GM12878 (cell line): ENCODE results near the gene GANAB. TPM values are rescaled to one million over a fixed set of nuclear protein-coding genes. Genes with fewer than 3 reads are reported as not detected.

Experiments
- ATF7 ChIP-seq: fragments of 450-650 bp; IDR thresholded peaks from 2 replicates; pipeline ENCODE4 v1.6.1; 2016; ENCODE audit warnings: low read depth, mild to moderate bottlenecking
- CREB1 ChIP-seq: IDR thresholded peaks from 2 replicates; pipeline ENCODE4 v1.6.1; 2012; ENCODE audit warnings: low read depth, mild to moderate bottlenecking, inconsistent platforms
- DPF2 ChIP-seq: fragments of 450-650 bp; IDR thresholded peaks from 2 replicates; pipeline ENCODE4 v1.6.1; 2017; ENCODE audit warnings: mild to moderate bottlenecking
- E2F4 ChIP-seq: IDR thresholded peaks from 2 replicates; pipeline ENCODE4 v1.6.1; 2012; ENCODE audit warnings: low read depth, low read length, improper control_type of control experiment
- MYC ChIP-seq: IDR thresholded peaks from 2 replicates; pipeline ENCODE4 v1.6.1; 2011; ENCODE audit warnings: mild to moderate bottlenecking, low read length, moderate library complexity, inconsistent platforms; ENCODE audit not compliant: insufficient read depth, insufficient replicate concordance, insufficient read length, severe bottlenecking
- NR2C2 ChIP-seq: IDR thresholded peaks from 2 replicates; pipeline ENCODE4 v1.6.1; 2011; ENCODE audit warnings: borderline replicate concordance, low read depth; ENCODE audit not compliant: control insufficient read depth, insufficient read length
- RB1 ChIP-seq: fragments of 450-650 bp; formaldehyde crosslinking; IDR thresholded peaks from 2 replicates; pipeline ENCODE4 v1.6.1; 2017; ENCODE audit warnings: mild to moderate bottlenecking, borderline replicate concordance
- SMAD5 ChIP-seq: IDR thresholded peaks from 2 replicates; pipeline ENCODE4 v1.6.1; 2016; ENCODE audit warnings: antibody characterized with exemption, low read depth
- SRF ChIP-seq, 2 experiments: IDR thresholded peaks; 2 replicates each; pipeline ENCODE4 v1.6.1; 2011; ENCODE audit warnings: low read depth in 2 of 2, low read length in 2 of 2, mild to moderate bottlenecking in 1 of 2, moderate library complexity in 1 of 2
- TARDBP ChIP-seq: IDR thresholded peaks from 2 replicates; pipeline ENCODE4 v1.6.1; 2016; ENCODE audit warnings: borderline replicate concordance
- YBX1 ChIP-seq: fragments of 450-650 bp; IDR thresholded peaks from 2 replicates; pipeline ENCODE4 v1.6.1; 2016; ENCODE audit warnings: antibody characterized with exemption
- YY1 ChIP-seq: IDR thresholded peaks from 2 replicates; pipeline ENCODE4 v1.6.1; 2011; ENCODE audit warnings: low read depth, mild to moderate bottlenecking, low read length
- ZBTB33 ChIP-seq: fragments of 450-650 bp; IDR thresholded peaks from 2 replicates; pipeline ENCODE4 v1.6.1; 2017; ENCODE audit warnings: mild to moderate bottlenecking
- polyA plus RNA-seq, 11 experiments: library from polyadenylated mRNA; depleted of rRNA in 4 of 11; unstranded in 6 of 11; stranded (reverse) in 5 of 11; fragments of >200 nt; fragmentation: Nextera tagmentation in 4 of 11; fragmentation: Illumina TruSeq in 1 of 11; extraction: Ambion mirVana in 4 of 11; extraction: Trizol in 1 of 11; gene quantifications; 1 replicate in 1 of 11; 2 replicates in 10 of 11; pipeline versions ENCODE4 v1.2.1 to v1.2.3, GENCODE V29; 2011 to 2016; ENCODE audit warnings: inconsistent platforms in 2 of 11, missing spikeins in 2 of 11, low read depth in 1 of 11
- total RNA-seq, 4 experiments: library from RNA; depleted of rRNA in 3 of 4; stranded (reverse); fragments of >200 nt in 3 of 4; fragmentation: Illumina TruSeq in 1 of 4; extraction: Trizol in 1 of 4; gene quantifications; 2 replicates each; pipeline versions ENCODE4 v1.2.1 to v1.2.3, GENCODE V29; 2013 to 2021
- TF ChIP-seq, protein P1 (sequence below): fragments of 450-650 bp; IDR thresholded peaks from 2 replicates; pipeline ENCODE4 v1.6.1; 2017; ENCODE audit warnings: low read depth, mild to moderate bottlenecking, moderate library complexity
- TF ChIP-seq, protein P2 (sequence below): fragments of 450-650 bp; IDR thresholded peaks from 2 replicates; pipeline ENCODE4 v1.6.1; 2014; ENCODE audit warnings: mild to moderate bottlenecking
- TF ChIP-seq, protein P3 (sequence below): fragments of 450-650 bp; formaldehyde crosslinking; IDR thresholded peaks from 2 replicates; pipeline ENCODE4 v1.5.0; 2022; ENCODE audit warnings: mild to moderate bottlenecking, missing genetic modification characterization
- TF ChIP-seq, protein P4 (sequence below): IDR thresholded peaks from 2 replicates; pipeline ENCODE4 v1.6.1; 2011; ENCODE audit warnings: borderline replicate concordance, low read depth, mild to moderate bottlenecking, moderate library complexity, mixed read lengths, low read length; ENCODE audit not compliant: insufficient read depth; ENCODE audit errors: extremely low read length

The GANAB gene
- total and polyA plus RNA-seq, 10 of the 15 experiments (the other 5 are each of a cell fraction or from before 2014, with no cell fraction given) = 4.5 to 175 (median 102) TPM

DNA sequence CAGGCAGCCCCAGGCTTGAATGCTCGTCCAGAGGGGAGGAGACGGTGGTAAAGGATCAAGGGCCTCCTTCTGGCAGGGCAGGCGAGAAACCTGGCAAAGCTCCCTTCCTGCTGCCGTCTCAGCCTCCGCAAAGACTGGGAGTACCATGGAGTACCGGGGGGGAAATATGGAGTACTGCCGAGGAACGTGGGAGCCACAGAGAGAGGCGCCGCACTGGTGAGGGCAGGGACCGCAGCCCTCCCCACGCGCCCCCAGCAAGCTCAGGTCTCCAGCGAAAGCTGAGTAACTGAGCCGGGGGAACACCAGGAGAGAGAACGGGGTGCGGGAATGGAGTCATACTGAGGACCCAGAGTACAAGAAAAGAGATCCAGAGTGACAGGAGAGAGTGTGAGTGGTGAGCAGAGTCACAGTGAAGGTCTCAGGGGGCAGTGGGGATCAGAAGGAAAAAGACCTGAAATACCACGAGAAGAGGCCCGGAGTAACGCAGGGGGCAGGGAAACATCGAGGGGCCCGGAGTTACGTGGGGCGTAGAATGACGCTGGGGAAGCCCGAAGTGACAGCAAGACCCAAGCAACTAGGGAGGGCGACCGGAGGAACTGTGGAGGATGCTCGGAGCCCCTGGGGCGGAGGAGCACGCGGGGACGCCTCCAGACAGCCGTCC, 34.6 kb downstream of the GANAB start (continued):
- no peak for TF ChIP-seq NR2C2
- TF ChIP-seq, protein P1, sequence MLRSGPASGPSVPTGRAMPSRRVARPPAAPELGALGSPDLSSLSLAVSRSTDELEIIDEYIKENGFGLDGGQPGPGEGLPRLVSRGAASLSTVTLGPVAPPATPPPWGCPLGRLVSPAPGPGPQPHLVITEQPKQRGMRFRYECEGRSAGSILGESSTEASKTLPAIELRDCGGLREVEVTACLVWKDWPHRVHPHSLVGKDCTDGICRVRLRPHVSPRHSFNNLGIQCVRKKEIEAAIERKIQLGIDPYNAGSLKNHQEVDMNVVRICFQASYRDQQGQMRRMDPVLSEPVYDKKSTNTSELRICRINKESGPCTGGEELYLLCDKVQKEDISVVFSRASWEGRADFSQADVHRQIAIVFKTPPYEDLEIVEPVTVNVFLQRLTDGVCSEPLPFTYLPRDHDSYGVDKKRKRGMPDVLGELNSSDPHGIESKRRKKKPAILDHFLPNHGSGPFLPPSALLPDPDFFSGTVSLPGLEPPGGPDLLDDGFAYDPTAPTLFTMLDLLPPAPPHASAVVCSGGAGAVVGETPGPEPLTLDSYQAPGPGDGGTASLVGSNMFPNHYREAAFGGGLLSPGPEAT = peak; percentile 43; the same call in 1 of the 2 replicates
- no peak for TF ChIP-seq YBX1
- TF ChIP-seq RB1 = no peak
- TF ChIP-seq ZBTB33 = no peak
- TF ChIP-seq SRF (IDR thresholded peaks at IDR 0.05; ENCODE audit: low read depth in 2 of 2, low read length in 2 of 2) = no peak
- no peak for TF ChIP-seq YY1
- no peak for TF ChIP-seq ATF7
- TF ChIP-seq DPF2 = no peak
- TF ChIP-seq TARDBP = no peak
- TF ChIP-seq, protein P2, sequence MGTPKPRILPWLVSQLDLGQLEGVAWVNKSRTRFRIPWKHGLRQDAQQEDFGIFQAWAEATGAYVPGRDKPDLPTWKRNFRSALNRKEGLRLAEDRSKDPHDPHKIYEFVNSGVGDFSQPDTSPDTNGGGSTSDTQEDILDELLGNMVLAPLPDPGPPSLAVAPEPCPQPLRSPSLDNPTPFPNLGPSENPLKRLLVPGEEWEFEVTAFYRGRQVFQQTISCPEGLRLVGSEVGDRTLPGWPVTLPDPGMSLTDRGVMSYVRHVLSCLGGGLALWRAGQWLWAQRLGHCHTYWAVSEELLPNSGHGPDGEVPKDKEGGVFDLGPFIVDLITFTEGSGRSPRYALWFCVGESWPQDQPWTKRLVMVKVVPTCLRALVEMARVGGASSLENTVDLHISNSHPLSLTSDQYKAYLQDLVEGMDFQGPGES = no peak
- TF ChIP-seq, protein P3, sequence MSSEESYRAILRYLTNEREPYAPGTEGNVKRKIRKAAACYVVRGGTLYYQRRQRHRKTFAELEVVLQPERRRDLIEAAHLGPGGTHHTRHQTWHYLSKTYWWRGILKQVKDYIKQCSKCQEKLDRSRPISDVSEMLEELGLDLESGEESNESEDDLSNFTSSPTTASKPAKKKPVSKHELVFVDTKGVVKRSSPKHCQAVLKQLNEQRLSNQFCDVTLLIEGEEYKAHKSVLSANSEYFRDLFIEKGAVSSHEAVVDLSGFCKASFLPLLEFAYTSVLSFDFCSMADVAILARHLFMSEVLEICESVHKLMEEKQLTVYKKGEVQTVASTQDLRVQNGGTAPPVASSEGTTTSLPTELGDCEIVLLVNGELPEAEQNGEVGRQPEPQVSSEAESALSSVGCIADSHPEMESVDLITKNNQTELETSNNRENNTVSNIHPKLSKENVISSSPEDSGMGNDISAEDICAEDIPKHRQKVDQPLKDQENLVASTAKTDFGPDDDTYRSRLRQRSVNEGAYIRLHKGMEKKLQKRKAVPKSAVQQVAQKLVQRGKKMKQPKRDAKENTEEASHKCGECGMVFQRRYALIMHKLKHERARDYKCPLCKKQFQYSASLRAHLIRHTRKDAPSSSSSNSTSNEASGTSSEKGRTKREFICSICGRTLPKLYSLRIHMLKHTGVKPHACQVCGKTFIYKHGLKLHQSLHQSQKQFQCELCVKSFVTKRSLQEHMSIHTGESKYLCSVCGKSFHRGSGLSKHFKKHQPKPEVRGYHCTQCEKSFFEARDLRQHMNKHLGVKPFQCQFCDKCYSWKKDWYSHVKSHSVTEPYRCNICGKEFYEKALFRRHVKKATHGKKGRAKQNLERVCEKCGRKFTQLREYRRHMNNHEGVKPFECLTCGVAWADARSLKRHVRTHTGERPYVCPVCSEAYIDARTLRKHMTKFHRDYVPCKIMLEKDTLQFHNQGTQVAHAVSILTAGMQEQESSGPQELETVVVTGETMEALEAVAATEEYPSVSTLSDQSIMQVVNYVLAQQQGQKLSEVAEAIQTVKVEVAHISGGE = no peak
- TF ChIP-seq E2F4 = 0 out of 2 replicates have a peak, but pooled peaks have one; percentile 16
- TF ChIP-seq CREB1 = no peak
- no peak for TF ChIP-seq SMAD5
- TF ChIP-seq, protein P4, sequence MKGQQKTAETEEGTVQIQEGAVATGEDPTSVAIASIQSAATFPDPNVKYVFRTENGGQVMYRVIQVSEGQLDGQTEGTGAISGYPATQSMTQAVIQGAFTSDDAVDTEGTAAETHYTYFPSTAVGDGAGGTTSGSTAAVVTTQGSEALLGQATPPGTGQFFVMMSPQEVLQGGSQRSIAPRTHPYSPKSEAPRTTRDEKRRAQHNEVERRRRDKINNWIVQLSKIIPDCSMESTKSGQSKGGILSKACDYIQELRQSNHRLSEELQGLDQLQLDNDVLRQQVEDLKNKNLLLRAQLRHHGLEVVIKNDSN = no peak
- TF ChIP-seq MYC = no peak
